Gastrocnemius medialis (tissue), 4 donors: ENCODE results near the gene LSM8.

Source experiments
- POLR2A ChIP-seq, 2 donors: fragments of 450-650 bp; IDR thresholded peaks; one replicate each; pipeline ENCODE4 v1.6.1; 2017; ENCODE audit warnings: antibody characterized with exemption in 2 of 2, mild to moderate bottlenecking in 2 of 2, moderate library complexity in 2 of 2
- TF ChIP-seq, protein P1 (sequence below), 5 experiments: fragments of 450-650 bp in 3 of 5; fragments of 200-600 bp in 2 of 5; sonication (generic) in 2 of 5; IDR thresholded peaks in 4 of 5; conservative IDR thresholded peaks in 1 of 5; 1 replicate in 4 of 5; 2 replicates in 1 of 5; pipeline ENCODE4 v1.5.1; 2016 to 2019; ENCODE audit warnings: antibody characterized with exemption in 5 of 5, mild to moderate bottlenecking in 3 of 5, moderate library complexity in 3 of 5

DNA sequence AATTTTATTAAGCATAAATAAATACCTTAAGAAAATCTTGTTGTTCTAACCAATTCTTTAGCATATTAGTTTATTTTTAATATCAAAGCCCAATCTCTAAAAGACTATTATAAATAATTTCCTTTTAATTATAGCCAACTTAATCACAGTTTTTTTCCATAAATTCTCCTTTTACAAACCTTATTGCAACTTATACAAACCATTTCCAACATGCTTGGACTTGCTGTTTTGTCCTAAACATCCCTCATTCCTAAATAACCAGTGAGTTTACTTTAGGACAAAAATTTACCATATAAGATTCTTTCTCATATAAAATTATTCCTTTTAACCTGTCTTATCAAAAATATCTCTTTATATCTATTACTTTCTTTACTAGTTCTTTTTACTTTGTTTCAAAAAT lies 25.2 kb upstream of the LSM8 start:
- TF ChIP-seq, protein P1, sequence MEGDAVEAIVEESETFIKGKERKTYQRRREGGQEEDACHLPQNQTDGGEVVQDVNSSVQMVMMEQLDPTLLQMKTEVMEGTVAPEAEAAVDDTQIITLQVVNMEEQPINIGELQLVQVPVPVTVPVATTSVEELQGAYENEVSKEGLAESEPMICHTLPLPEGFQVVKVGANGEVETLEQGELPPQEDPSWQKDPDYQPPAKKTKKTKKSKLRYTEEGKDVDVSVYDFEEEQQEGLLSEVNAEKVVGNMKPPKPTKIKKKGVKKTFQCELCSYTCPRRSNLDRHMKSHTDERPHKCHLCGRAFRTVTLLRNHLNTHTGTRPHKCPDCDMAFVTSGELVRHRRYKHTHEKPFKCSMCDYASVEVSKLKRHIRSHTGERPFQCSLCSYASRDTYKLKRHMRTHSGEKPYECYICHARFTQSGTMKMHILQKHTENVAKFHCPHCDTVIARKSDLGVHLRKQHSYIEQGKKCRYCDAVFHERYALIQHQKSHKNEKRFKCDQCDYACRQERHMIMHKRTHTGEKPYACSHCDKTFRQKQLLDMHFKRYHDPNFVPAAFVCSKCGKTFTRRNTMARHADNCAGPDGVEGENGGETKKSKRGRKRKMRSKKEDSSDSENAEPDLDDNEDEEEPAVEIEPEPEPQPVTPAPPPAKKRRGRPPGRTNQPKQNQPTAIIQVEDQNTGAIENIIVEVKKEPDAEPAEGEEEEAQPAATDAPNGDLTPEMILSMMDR (IDR thresholded peaks at IDR 0.05 in 4 of 5, conservative IDR thresholded peaks at IDR 0.05 in 1 of 5), result no peak
- no peak for TF ChIP-seq POLR2A (IDR thresholded peaks at IDR 0.05)
